AG08395 (cell line): ENCODE measurements around the gene CSNK1A1.
A peak's percentile ranks its signal among the peaks of the same experiment; 100 is the strongest.
"Not testable (repeated sequence)": the region's sequence is repeated elsewhere in the genome, so short reads cannot be mapped to it uniquely, and the experiment has no call there.

Experiments
- DNase-seq: peaks from one replicate; pipeline ENCODE4 v3.0.0; 2012; ENCODE audit warnings: mixed read lengths, low spot score

The CSNK1A1 gene

DNA sequence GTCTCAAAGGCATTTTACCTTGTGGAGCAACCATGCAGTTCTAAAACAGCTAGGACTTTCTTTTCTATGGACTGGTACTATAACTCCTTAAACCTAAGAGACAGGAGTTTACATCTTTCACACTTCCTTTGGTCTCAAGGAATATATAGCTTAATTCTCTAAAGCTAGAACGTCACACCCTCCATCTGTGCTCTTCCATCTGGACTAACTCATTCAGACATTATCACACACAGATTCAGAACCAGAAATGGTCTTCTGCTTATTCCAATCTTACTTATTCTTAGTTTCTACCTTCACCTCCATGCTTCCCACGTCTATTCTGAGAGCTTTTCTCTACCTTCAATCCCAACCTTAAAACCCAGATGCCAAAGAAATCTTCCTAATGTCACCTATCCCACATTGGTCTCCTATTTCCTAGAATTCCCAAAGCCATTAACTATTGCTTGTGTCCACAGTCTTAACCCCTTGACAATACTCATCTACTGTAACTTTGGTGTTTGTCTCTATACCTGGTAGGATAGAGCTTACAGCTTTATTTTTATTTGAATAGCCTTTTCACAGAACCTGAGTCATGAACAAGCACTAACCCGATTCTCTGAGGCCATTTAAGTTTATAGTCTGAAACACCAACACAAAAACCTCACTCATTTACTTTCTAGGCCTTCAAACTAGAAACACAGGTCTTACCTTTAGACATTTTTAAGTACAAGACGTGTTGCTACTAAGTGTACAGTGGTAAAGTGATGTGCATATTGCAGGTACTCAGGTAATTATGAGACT is 22.8 kb downstream of the CSNK1A1 start:
- no peak for DNase-seq

DNA sequence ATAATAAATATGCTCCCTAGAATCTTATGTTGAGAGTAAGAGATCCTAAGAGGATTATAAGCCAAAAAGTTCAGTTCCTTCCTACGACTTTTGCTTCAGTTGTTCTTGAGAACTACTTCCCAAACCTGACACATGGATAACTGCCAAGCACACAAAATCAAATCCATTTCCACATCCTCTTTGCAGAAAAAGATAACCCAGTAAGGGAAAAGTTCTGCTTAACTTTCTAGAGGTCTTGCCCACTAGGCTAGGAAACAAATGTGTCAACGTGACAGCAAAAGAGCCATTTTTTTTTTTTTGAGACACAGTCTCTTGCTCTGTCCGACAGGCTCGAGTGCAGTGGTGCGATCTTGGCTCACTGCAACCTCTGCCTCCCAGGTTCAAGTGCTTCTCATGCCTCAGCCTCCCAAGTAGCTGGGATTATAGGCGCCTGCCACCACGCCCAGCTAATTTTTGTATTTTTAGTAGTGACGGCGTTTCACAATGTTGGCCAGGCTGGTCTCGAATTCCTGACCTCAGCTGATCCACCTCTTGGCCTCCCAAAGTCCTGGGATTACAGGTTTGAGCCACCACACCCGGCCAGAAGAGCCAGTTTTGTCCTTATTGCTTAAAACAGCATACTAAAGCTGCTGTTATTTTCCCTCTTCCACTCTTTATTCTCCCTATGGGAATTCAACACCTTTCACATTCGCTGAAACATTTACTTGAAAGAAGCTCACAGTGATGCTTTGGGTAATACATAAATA is 24.2 kb downstream of the CSNK1A1 start:
- DNase-seq = no peak

DNA sequence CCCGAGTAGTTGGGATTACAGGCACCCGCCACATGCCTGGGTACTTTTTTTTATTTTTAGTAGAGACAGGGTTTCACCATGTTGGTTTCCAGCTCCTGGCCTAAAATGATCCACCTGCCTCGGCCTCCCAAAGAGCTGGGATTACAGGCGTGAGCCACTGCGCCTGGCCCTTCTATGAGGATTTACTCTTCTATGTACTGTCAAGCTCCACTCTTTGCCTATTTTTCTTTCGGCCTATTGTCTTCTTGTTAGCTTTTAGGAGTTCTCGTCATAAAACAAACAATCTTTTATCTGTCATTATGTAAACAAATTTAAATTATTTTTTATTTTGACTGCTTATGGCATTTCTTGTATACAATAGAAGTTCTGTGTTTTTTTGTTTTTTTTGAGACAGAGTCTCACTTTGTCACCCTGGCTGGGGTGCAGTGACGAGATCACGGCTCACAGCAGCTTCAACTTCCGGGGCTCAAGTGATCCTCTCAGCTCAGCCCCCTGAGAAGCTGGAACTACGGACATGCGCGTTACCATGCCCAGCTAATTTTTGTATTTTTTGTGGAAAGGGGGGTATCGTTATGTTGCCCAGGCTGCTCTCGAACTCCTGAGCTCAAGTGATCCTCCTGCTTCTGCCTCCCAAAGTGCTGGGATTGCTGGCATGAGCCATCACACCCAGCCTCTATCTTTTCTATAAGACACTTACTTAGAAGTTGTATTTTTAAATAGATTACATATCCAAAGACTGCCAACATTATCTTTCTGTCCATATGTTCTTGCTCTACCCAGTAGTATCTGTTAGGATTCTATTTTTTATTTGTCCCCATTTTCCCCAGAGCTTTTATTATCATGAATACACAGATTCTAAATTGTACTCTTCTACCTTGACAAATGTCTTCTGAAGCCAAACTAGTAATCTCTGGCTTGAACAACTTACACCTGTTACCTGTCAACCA is 29.2 kb downstream of the CSNK1A1 start:
- no peak for DNase-seq

- DNase-seq = no peak
These were observed 31.6 kb downstream of the CSNK1A1 start for GRCh38 chr5:149519601-149520000.

GRCh38 chr5:149518620-149519019 is 32.6 kb downstream of the CSNK1A1 start:
- DNase-seq = no peak

DNA sequence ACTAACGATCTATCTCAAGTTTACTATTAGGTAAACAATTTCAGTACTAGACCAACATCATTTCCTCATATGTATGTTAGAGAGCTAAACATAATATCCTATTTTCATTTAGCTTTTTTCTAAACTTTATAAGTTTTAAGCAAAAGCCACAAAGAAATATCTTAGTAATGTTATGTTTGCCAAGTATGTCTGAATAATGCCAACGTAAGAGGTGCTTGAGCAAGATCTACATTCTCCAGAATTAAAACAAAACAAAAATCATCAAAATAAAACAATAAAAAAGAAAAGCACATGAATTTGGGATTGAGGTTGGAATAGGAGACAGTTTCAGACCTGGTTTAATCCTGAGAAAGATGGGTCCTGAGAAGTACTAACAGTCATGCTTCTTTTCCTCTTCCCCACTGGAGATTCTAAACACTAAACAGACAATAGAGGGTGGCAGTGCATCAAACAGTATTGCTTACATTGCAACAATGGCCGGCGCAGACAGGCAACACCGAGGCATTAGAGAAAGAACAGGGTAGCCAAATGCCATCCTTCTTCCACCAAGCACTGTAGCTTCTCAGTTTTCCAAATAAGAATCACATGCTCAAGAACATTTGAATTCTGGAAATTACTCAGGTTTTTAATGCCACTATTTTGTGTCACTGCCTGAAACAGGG is 33.6 kb downstream of the CSNK1A1 start:
- DNase-seq = no peak

DNA sequence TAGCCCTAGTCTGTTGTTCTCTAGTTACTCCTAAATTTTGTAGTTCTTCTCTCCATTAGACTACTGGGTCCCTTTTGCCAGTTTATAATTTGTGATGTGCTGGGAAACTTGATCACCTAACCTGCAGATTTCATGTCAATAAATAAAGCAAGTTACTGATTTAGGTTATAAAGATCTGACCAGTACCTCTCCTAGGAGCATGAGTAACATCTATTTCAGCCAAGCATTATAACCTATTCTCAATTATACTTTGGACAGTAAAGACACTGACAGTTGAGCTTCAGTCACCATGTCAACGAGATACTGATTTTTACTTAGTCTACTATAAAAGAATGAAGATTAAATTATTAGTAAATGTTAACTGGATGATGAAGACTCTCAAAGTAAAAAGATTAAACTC is 36.7 kb downstream of the CSNK1A1 start:
- no peak for DNase-seq

DNA sequence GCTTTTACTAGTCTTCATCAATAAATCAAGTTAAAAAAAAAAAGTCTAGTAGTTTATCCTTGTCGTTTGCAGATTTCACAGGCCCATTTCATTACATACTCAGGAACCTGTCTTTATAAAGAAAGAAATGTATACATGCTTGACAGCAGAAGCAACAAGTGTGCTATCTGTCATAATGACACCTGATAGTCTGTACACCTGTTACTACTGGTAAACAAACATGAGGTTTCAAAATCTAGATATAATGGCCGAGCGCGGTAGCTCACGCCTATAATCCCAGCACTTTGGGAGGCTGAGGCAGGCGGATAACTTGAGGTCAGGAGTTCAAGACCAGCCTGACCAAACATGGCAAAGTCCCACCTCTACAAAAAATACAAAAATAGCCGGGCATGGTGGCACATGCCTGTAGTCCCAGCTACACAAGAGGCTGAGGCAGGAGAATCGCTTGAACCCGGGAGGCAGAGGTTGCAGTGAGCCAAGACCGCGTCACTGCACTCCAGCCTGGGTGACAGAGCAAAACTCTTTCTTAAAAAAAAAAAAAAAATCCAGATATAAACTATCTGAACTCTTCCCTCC is 37.8 kb downstream of the CSNK1A1 start:
- DNase-seq = not testable (repeated sequence)

DNA sequence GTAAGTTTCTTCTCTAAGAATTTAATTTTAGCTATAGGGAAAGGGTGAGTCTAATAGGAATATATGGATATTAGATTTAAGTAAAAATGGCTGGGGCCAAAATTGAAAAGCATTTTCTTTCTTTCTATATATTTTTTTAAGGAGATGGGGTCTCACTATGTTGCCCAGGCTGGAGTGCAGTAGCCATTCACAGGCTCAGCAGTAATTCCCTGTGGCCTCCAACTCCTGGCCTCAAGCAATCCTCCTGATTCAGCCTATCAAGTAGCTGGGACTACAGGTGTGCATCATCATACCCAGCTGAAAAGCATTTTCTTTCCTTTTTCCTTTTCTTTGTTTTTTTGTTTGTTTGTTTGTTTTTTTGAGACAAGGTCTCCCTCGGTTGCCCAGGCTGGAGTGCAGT is 41.1 kb downstream of the CSNK1A1 start:
- no peak for DNase-seq

GRCh38 chr5:149504677-149505076 is 46.6 kb downstream of the CSNK1A1 start:
- no peak for DNase-seq

GRCh38 chr5:149503006-149503405 is 48.2 kb downstream of the CSNK1A1 start:
- no peak for DNase-seq

- peak; percentile 83 for DNase-seq
These were observed 50.2 kb downstream of the CSNK1A1 start for GRCh38 chr5:149500922-149501582.

DNA sequence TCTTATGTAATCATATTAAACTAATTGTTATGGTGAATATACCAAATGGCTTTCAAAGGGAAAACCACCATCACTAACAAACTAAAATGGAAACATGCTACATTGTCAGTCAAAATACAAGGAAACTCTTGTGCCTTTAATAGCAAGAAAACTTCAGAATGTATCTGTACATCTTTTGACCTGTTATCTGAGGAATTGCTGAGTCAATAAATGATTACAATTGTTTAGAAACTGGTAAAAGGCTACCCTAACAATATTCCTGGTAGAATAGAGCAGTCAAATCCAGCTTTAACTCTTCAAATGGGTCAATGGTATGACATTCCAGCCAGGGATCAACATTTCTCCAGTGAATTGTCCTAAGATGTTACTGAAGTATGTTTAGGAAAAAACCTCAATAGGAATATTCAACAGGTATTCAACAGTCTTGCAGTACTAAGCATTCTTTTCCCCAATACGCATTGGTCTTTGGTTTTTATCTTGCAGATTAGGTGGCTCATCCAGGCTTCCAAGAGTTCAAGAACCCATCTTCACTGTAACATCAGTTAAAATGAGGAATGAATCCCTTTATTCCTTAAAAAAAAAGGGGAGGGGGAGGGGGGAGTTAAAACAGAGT is 52.4 kb downstream of the CSNK1A1 start:
- no peak for DNase-seq

DNA sequence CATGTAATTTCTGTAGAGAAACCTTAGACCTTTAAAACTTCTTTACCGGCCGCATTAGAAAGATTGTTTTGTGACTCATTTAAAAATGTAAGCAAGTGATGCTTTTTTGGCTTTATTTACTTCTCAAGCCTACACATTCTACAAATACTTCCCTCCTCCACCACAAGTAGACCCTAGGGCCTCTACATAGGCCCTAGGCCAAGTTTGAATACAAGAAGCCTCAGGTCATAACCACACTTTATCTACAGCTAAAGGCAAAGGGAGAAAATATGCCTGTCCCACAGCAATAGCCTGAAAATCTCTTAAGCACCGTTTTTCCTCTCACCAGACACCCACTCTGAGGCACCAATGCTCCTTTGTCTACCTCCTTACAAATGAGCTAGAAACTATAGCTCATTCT is 53.9 kb downstream of the CSNK1A1 start:
- DNase-seq = peak; percentile 81

DNA sequence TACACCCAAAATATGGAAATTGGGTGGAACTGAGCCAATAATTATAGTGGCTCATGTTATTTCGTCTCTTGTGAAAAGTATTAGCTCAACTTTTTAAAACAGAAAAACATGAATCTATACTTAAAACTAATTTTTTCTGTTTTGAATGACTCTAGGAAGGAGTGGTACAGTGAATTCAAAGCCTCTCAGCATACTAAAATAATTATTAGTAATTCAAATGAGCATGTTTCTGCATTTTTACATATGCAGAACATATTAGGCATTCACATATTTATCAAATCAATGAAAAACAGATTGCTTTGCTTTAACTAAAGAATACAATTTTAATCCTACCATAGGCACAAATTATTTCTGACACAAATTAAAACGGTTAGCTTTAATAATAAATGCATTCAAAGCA is 54.3 kb downstream of the CSNK1A1 start:
- no peak for DNase-seq

- DNase-seq = no peak
These were observed 55.1 kb downstream of the CSNK1A1 start for GRCh38 chr5:149496166-149496565.

GRCh38 chr5:149495673-149496072 is 55.6 kb downstream of the CSNK1A1 start:
- DNase-seq = no peak

DNA sequence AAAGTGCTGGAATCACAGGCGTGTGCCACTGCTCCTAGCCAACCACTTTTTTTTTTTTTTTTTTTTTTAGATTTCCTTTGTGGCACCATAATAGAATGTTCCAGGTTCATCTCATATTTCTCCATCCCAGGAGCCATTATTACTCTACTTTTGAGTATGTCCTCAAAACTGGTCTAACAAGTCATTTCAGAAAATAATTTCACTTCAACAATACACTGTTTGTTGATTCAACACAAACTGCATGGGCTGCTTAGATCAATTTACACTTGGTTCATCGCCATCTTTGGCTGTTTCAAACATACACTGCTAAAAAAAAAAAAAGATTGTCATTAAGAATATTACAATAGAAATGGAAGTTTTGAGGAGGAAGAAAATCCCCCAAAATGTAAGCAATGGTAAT is 57.9 kb downstream of the CSNK1A1 start:
- no peak for DNase-seq

DNA sequence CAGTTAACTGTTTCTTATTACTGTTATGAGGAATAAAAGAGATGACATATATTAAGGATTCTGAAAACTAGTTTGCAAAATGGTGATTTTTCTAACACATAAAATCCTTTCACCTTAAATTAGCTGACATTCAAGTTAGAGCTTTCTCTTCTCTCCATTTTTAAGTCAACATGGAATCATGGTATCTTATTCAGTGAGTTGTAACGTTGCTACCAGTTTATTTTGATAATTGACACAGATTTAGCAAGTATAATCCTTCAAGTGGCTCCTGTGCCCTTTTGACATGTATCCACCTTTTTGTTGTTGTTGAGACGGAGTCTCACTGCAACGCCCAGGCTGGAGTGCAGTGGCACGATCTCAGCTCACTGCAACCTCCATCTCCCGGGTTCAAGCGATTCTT is 58.5 kb downstream of the CSNK1A1 start:
- no peak for DNase-seq
